MM.1S (cell line): ENCODE data around the gene FBXL19.

Source experiments
- DNase-seq: peaks from one replicate; pipeline ENCODE4 v3.0.0-alpha.2; 2015
- H2AFZ ChIP-seq: fragments of 300-600 bp; sonication (generic); 2 replicates; pipeline ENCODE4 v1.6.0; 2016; ENCODE audit warnings: antibody characterized with exemption, low read length
- H3F3A ChIP-seq: fragments of 300-600 bp; sonication (generic); 2 replicates; pipeline ENCODE4 v1.6.1; 2016; ENCODE audit warnings: mild to moderate bottlenecking, antibody characterized with exemption, low read length, moderate library complexity, mixed read lengths; ENCODE audit not compliant: insufficient read depth
- H3K27ac ChIP-seq: fragments of 300-600 bp; sonication (generic); 2 replicates; pipeline ENCODE4 v1.5.1; 2016; ENCODE audit warnings: mild to moderate bottlenecking, low read length
- H3K27me3 ChIP-seq: fragments of 300-600 bp; sonication (generic); replicated peaks from 2 replicates; pipeline ENCODE4 v1.6.0; 2016; ENCODE audit warnings: low read length; ENCODE audit not compliant: insufficient read depth
- H3K36me3 ChIP-seq: fragments of 300-600 bp; sonication (generic); replicated peaks from 2 replicates; pipeline ENCODE4 v1.6.1; 2016; ENCODE audit warnings: mild to moderate bottlenecking, low read length, mixed read lengths; ENCODE audit not compliant: insufficient read depth
- H3K4me1 ChIP-seq: fragments of 300-600 bp; sonication (generic); 2 replicates; pipeline ENCODE4 v1.6.1; 2016; ENCODE audit warnings: low read length, mixed read lengths
- H3K4me2 ChIP-seq: fragments of 300-600 bp; sonication (generic); 2 replicates; pipeline ENCODE4 v1.6.0; 2016; ENCODE audit warnings: low read depth, low read length
- H3K4me3 ChIP-seq: fragments of 300-600 bp; sonication (generic); 2 replicates; pipeline ENCODE4 v1.5.1; 2016; ENCODE audit warnings: low read length, mixed read lengths
- H3K79me2 ChIP-seq: fragments of 300-600 bp; sonication (generic); 2 replicates; pipeline ENCODE4 v1.6.1; 2016; ENCODE audit warnings: mixed run types, low read length, mixed read lengths
- H3K9ac ChIP-seq: fragments of 300-600 bp; sonication (generic); 2 replicates; pipeline ENCODE4 v1.6.1; 2016; ENCODE audit warnings: low read length, mixed read lengths
- H3K9me2 ChIP-seq: fragments of 300-600 bp; sonication (generic); replicated peaks from 2 replicates; pipeline ENCODE4 v1.6.1; 2016; ENCODE audit warnings: mild to moderate bottlenecking, low read length, mixed read lengths; ENCODE audit not compliant: insufficient read depth
- H3K9me3 ChIP-seq: fragments of 300-600 bp; sonication (generic); replicated peaks from 2 replicates; pipeline ENCODE4 v1.6.1; 2016; ENCODE audit warnings: mild to moderate bottlenecking, low read length, mixed read lengths; ENCODE audit not compliant: insufficient read depth
- H4K20me1 ChIP-seq: fragments of 300-600 bp; sonication (generic); 2 replicates; pipeline ENCODE4 v1.6.1; 2016; ENCODE audit warnings: mild to moderate bottlenecking, low read length, moderate library complexity, mixed read lengths; ENCODE audit not compliant: insufficient read depth
- CTCF ChIP-seq: fragments of 300-600 bp; sonication (generic); IDR thresholded peaks from 2 replicates; pipeline ENCODE4 v1.5.1; 2016; ENCODE audit warnings: antibody characterized with exemption, low read length, mixed read lengths
- EZH2 ChIP-seq: fragments of 300-600 bp; sonication (generic); optimal IDR thresholded peaks from 2 replicates; pipeline ENCODE3; 2017; ENCODE audit warnings: low read depth, mild to moderate bottlenecking, antibody characterized with exemption, low read length, mixed read lengths
- EZH2phosphoT487 ChIP-seq: fragments of 300-600 bp; sonication (generic); IDR thresholded peaks from 2 replicates; pipeline ENCODE4 v1.6.1; 2018; ENCODE audit warnings: antibody characterized with exemption, low read length

Gene FBXL19

GRCh38 chr16:30957456-30958174, 34.2 kb downstream of the FBXL19 start, which contains the start of gene SETD1A:
Gene SETD1A (plus strand): TSS chr16:30957754. CDS start chr16:30958732, 978 bp downstream.
- Histone ChIP-seq H3K4me3 (peak within 1 kb of the TSS; percentile 88), H2AFZ (peak within 1 kb of the TSS; percentile 100), H3K36me3 (peaks cover 14% of the 10 kb centered on the region), H3K27me3 (no peaks in the 10 kb centered on the region), H3K9me3 (no peaks in the 10 kb centered on the region), H3K4me2 (peak within 1 kb of the TSS; percentile 91), H3K9ac (peak within 1 kb of the TSS; percentile 100), H3F3A (peaks cover 18% of the 10 kb centered on the region), H3K27ac (peak within 1 kb of the TSS; percentile 96), H3K79me2 (peaks cover 30% of the 10 kb centered on the region), H3K4me1 (peaks cover 16% of the 10 kb centered on the region), H3K9me2 (no peaks in the 10 kb centered on the region), H4K20me1 (no peaks in the 10 kb centered on the region; the same call in 1 of the 2 replicates)
- TF ChIP-seq CTCF (no peak), EZH2 (no peak), EZH2phosphoT487 (no peak)
- peak; percentile 96 for DNase-seq

- Histone ChIP-seq H3K27me3 (no peaks in the 10 kb centered on the region), H3K9me2 (no peaks in the 10 kb centered on the region), H3K4me1 (peaks cover 16% of the 10 kb centered on the region), H3F3A (peaks cover 18% of the 10 kb centered on the region), H3K79me2 (peaks cover 30% of the 10 kb centered on the region), H3K9ac (peak overlapping the region; percentile 73), H4K20me1 (no peaks in the 10 kb centered on the region; the same call in 1 of the 2 replicates), H2AFZ (no peak overlapping the region), H3K4me2 (peak overlapping the region; percentile 85; the same call in 1 of the 2 replicates), H3K27ac (no peak overlapping the region), H3K9me3 (no peaks in the 10 kb centered on the region), H3K4me3 (peak overlapping the region; percentile 82), H3K36me3 (peaks cover 14% of the 10 kb centered on the region)
- DNase-seq = peak; percentile 41
- no peak for TF ChIP-seq EZH2phosphoT487
- no peak for TF ChIP-seq CTCF
- no peak for TF ChIP-seq EZH2
These were observed 35.1 kb downstream of the FBXL19 start for GRCh38 chr16:30958175-30959079.

- TF ChIP-seq CTCF (no peak), EZH2phosphoT487 (no peak), EZH2 (no peak)
- H3K9ac ChIP-seq = no peak overlapping the region
- no peak overlapping the region for H3K27ac ChIP-seq
- peaks cover 30% of the 10 kb centered on the region for H3K79me2 ChIP-seq
- no peaks in the 10 kb centered on the region; the same call in 1 of the 2 replicates for H4K20me1 ChIP-seq
- no peak overlapping the region for H3K4me3 ChIP-seq
- H3K4me2 ChIP-seq = no peak overlapping the region
- peaks cover 12% of the 10 kb centered on the region for H3K4me1 ChIP-seq
- H3K36me3 ChIP-seq = peaks cover 14% of the 10 kb centered on the region
- H3K9me3 ChIP-seq = no peaks in the 10 kb centered on the region
- no peak for DNase-seq
- H2AFZ ChIP-seq = no peak overlapping the region
- H3K9me2 ChIP-seq = no peaks in the 10 kb centered on the region
- no peaks in the 10 kb centered on the region for H3K27me3 ChIP-seq
- H3F3A ChIP-seq = peaks cover 9% of the 10 kb centered on the region
These were observed 38.0 kb downstream of the FBXL19 start for GRCh38 chr16:30961384-30961783.
